Purkinje cell (primary cell): ENCODE measurements around the gene TXLNB. TPM values are rescaled to one million over a fixed set of nuclear protein-coding genes. Genes with fewer than 3 reads are reported as not detected.

ENCODE experiments used
- polyA plus RNA-seq: library from polyadenylated mRNA; unstranded; fragments of >200 nt; fragmentation: Nextera tagmentation; gene quantifications from 2 replicates; pipeline ENCODE4 v1.2.1, GENCODE V29; 2014

The TXLNB gene
- polyA plus RNA-seq: not detected in 2 replicates

GRCh38 chr6:139291813-139292619 lies at the start of gene TXLNB:
TSS of gene TXLNB (minus strand) at chr6:139291998. CDS start at chr6:139288899, 3,099 bp downstream.

Other genes starting within 250 kb of the TXLNB start
- 7.5 and 9.5 TPM in 2 replicates for gene HECA, start 156.9 kb downstream of the TXLNB start, polyA plus RNA-seq
- 6.5 and 9.0 TPM in 2 replicates for gene CITED2, start 82.7 kb upstream of the TXLNB start, polyA plus RNA-seq